OCI-LY3 (cell line): ENCODE data around the gene CDC42EP5.

Experiments
- H2AFZ ChIP-seq: fragments of 200-600, 300-600 bp; shearing (Covaris generic); 2 replicates; pipeline ENCODE4 v1.6.0; 2014; ENCODE audit warnings: antibody characterized with exemption, low read depth, low read length
- H3K27ac ChIP-seq: fragments of 200-600, 300-600 bp; sonication (generic); 2 replicates; pipeline ENCODE4 v1.5.1; 2014; ENCODE audit warnings: mild to moderate bottlenecking, low read length, moderate library complexity, mixed read lengths
- H3K27me3 ChIP-seq: fragments of 200-600, 300-600 bp; sonication (generic); 2 replicates; pipeline ENCODE4 v1.6.1; 2014; ENCODE audit warnings: low read depth, low read length, mixed read lengths
- H3K36me3 ChIP-seq: fragments of 200-600, 300-600 bp; sonication (generic); replicated peaks from 2 replicates; pipeline ENCODE3; 2014; ENCODE audit warnings: low read depth, low read length, mixed read lengths
- H3K4me1 ChIP-seq: fragments of 300-600, 200-600 bp; sonication (generic); 2 replicates; pipeline ENCODE4 v1.6.1; 2014; ENCODE audit warnings: low read length, mixed read lengths
- H3K4me2 ChIP-seq: fragments of 200-600, 300-600 bp; sonication (generic); 2 replicates; pipeline ENCODE4 v1.6.1; 2014; ENCODE audit warnings: low read length, mixed read lengths
- H3K4me3 ChIP-seq: fragments of 300-600, 200-600 bp; sonication (generic); 2 replicates; pipeline ENCODE4 v1.5.1; 2014; ENCODE audit warnings: antibody characterized with exemption, mild to moderate bottlenecking, low read length, moderate library complexity
- H3K79me2 ChIP-seq: fragments of 300-600, 200-600 bp; shearing (Covaris generic); 2 replicates; pipeline ENCODE4 v1.6.1; 2014; ENCODE audit warnings: mild to moderate bottlenecking, low read length, mixed read lengths
- H3K9ac ChIP-seq: fragments of 300-600, 200-600 bp; shearing (Covaris generic); 2 replicates; pipeline ENCODE4 v1.6.0; 2014; ENCODE audit warnings: mild to moderate bottlenecking, low read length, moderate library complexity
- H3K9me3 ChIP-seq: fragments of 200-600, 300-600 bp; shearing (Covaris generic); 2 replicates; pipeline ENCODE4 v1.6.1; 2014; ENCODE audit warnings: low read length, mixed read lengths; ENCODE audit not compliant: insufficient read depth
- H4K20me1 ChIP-seq: fragments of 200-600, 300-600 bp; sonication (generic); 2 replicates; pipeline ENCODE4 v1.6.1; 2016; ENCODE audit warnings: low read length, mixed read lengths; ENCODE audit not compliant: insufficient read depth
- CTCF ChIP-seq: fragments of 200-600, 300-600 bp; sonication (generic); IDR thresholded peaks from 2 replicates; pipeline ENCODE4 v1.5.1; 2014; ENCODE audit warnings: antibody characterized with exemption, low read length, low read depth
- EZH2phosphoT487 ChIP-seq: fragments of 200-600 bp; shearing (Covaris generic); IDR thresholded peaks from 2 replicates; pipeline ENCODE4 v1.6.1; 2018; ENCODE audit warnings: antibody characterized with exemption, mixed run types, low read depth

Gene CDC42EP5

GRCh38 chr19:54425382-54425723, 47.7 kb downstream of the CDC42EP5 start:
- TF ChIP-seq CTCF (no peak), EZH2phosphoT487 (no peak)
- no peaks in the 10 kb centered on the region for H4K20me1 ChIP-seq
- H3K27me3 ChIP-seq, result peaks cover 12% of the 10 kb centered on the region; the same call in 1 of the 2 replicates

GRCh38 chr19:54424660-54425381, 48.3 kb downstream of the CDC42EP5 start:
- Histone ChIP-seq H4K20me1 (no peaks in the 10 kb centered on the region), H3K27ac (no peak overlapping the region), H3K27me3 (peaks cover 9% of the 10 kb centered on the region; the same call in 1 of the 2 replicates), H3K4me3 (no peak overlapping the region), H3K4me1 (no peaks in the 10 kb centered on the region), H2AFZ (no peak overlapping the region), H3K36me3 (no peaks in the 10 kb centered on the region), H3K9ac (no peak overlapping the region), H3K79me2 (no peaks in the 10 kb centered on the region), H3K9me3 (no peaks in the 10 kb centered on the region), H3K4me2 (no peak overlapping the region)
- no peak for TF ChIP-seq CTCF
- no peak for TF ChIP-seq EZH2phosphoT487

More at GRCh38 chr19:54425382-54425723, 47.7 kb downstream of the CDC42EP5 start:
- H3K36me3 ChIP-seq, result no peaks in the 10 kb centered on the region
- H3K9me3 ChIP-seq, result no peaks in the 10 kb centered on the region
- H3K79me2 ChIP-seq, result no peaks in the 10 kb centered on the region
- H3K4me3 ChIP-seq, result no peak overlapping the region
- no peak overlapping the region for H2AFZ ChIP-seq
- H3K4me2 ChIP-seq, result no peak overlapping the region
- no peaks in the 10 kb centered on the region for H3K4me1 ChIP-seq
- H3K9ac ChIP-seq, result no peak overlapping the region
- no peak overlapping the region for H3K27ac ChIP-seq

GRCh38 chr19:54424201-54424600, 48.9 kb downstream of the CDC42EP5 start:
- H3K9ac ChIP-seq, result no peak overlapping the region
- no peak overlapping the region for H2AFZ ChIP-seq
- no peaks in the 10 kb centered on the region for H3K4me1 ChIP-seq
- H3K36me3 ChIP-seq, result no peaks in the 10 kb centered on the region
- H3K9me3 ChIP-seq, result no peaks in the 10 kb centered on the region
- no peak overlapping the region for H3K4me2 ChIP-seq
- H3K27ac ChIP-seq, result no peak overlapping the region
- no peak for TF ChIP-seq CTCF
- TF ChIP-seq EZH2phosphoT487, result no peak
- peaks cover 3% of the 10 kb centered on the region; the same call in 1 of the 2 replicates for H3K27me3 ChIP-seq
- H3K4me3 ChIP-seq, result no peak overlapping the region
- H3K79me2 ChIP-seq, result no peaks in the 10 kb centered on the region
- H4K20me1 ChIP-seq, result no peaks in the 10 kb centered on the region

GRCh38 chr19:54422136-54422535, 51.0 kb downstream of the CDC42EP5 start:
- Histone ChIP-seq H3K4me2 (no peak overlapping the region), H3K36me3 (no peaks in the 10 kb centered on the region), H3K27ac (no peak overlapping the region), H3K9me3 (no peaks in the 10 kb centered on the region), H3K79me2 (no peaks in the 10 kb centered on the region), H3K9ac (no peak overlapping the region), H3K4me1 (no peaks in the 10 kb centered on the region), H2AFZ (no peak overlapping the region), H3K4me3 (no peak overlapping the region), H4K20me1 (no peaks in the 10 kb centered on the region), H3K27me3 (no peaks in the 10 kb centered on the region)
- TF ChIP-seq EZH2phosphoT487 (no peak), CTCF (no peak)
